Activated CD4-positive, alpha-beta T cell treated with anti-CD3 and anti-CD28 coated beads, Interleukin-2, amount 10 ng/mL, durations not matched to agents 7 days and 5 days (primary cell): ENCODE data around the gene CPNE1. TPM values are rescaled to one million over a fixed set of nuclear protein-coding genes. Genes with fewer than 3 reads are reported as not detected.

Experiments used
- CTCF ChIA-PET: fragments of 350-600 bp; sonication (Branson Sonifier 250); formaldehyde crosslinking; loops from one replicate; lab custom pipeline; 2021; ENCODE audit warnings: antibody characterized with exemption; lab: Charles Lee
- POLR2A ChIA-PET: fragments of 350-600 bp; sonication (Branson Sonifier 250); formaldehyde crosslinking; loops from one replicate; lab custom pipeline; 2021; ENCODE audit warnings: antibody characterized with exemption; lab: Charles Lee
- DNase-seq: peaks from one replicate; pipeline ENCODE4 v3.0.0-alpha.2; 2020
- H3K27ac Mint-ChIP-seq: one replicate; pipeline ENCODE4 v1.8.0; 2021; ENCODE audit warnings: mild to moderate bottlenecking, moderate library complexity, mixed read lengths
- H3K27me3 Mint-ChIP-seq: one replicate; pipeline ENCODE4 v1.8.0; 2021; ENCODE audit warnings: mixed read lengths
- H3K36me3 Mint-ChIP-seq: one replicate; pipeline ENCODE4 v1.8.0; 2021; ENCODE audit warnings: low read depth, mixed read lengths
- H3K4me1 Mint-ChIP-seq: one replicate; pipeline ENCODE4 v1.8.0; 2021; ENCODE audit warnings: mixed read lengths
- H3K4me3 Mint-ChIP-seq: one replicate; pipeline ENCODE4 v1.8.0; 2021; ENCODE audit warnings: mild to moderate bottlenecking, moderate library complexity, mixed read lengths
- H3K9me3 Mint-ChIP-seq: one replicate; pipeline ENCODE4 v1.8.0; 2021; ENCODE audit warnings: mixed read lengths
- total RNA-seq, 2 experiments: library from RNA; stranded (reverse); gene quantifications; one replicate each; pipeline ENCODE4 v1.2.3, GENCODE V29; 2021

Gene CPNE1
- total RNA-seq, 2 experiments from 2014 or later: 252 to 256 TPM

DNA sequence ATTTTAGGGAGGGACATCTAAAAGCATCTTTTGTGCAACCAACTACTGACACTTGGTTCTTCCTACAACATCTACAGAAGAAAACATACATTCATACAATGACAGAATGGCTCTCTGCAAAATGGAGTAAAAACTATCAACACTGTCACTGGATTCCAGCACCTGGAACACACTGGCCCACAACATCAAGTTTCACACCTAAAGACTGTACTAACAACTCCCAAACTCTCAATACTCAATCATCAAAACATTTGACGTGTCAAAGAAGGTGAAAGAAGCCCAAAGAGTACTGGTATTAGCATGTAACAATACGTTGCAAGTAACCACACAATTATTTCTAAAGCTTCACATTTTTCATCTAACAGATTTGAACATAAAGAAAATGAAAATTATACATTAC, 2.1 kb downstream of the CPNE1 start:
- H3K27me3 Mint-ChIP-seq: no peaks in the 10 kb centered on the region
- no peaks in the 10 kb centered on the region for H3K9me3 Mint-ChIP-seq
- ChIA-PET POLR2A (no interaction called here), CTCF (no interaction called here)
- no peak for DNase-seq
- H3K36me3 Mint-ChIP-seq: peaks cover 38% of the 10 kb centered on the region
- peak overlapping the region; percentile 99 for H3K27ac Mint-ChIP-seq
- H3K4me3 Mint-ChIP-seq: peak overlapping the region; percentile 98
- H3K4me1 Mint-ChIP-seq: peaks cover 56% of the 10 kb centered on the region

DNA sequence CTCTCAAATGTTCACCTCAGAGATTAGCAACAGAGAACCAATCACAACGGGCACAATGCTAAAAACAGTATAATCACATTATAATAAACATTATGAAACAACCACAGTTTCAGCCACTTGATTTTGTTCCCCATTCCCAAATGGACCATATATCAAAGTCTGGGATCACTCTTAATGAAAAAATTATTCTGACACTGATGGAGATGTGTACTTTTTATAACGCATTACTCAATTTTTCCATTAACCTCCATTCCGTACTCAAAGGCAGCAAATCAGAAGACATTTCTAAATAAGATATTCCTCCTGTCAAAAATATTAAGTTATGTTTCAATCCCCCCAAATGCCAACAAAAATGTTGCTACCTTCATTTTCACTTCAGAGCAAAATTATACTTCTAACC, 2.8 kb downstream of the CPNE1 start:
- H3K36me3 Mint-ChIP-seq: peaks cover 43% of the 10 kb centered on the region
- ChIA-PET CTCF (interaction anchor here (3.0 kb wide), 1 partner anchor 43 kb away, joined by 10 read pairs; no protein-coding TSS in a partner anchor), POLR2A (no interaction called here)
- no peak for DNase-seq
- H3K9me3 Mint-ChIP-seq: no peaks in the 10 kb centered on the region
- H3K27ac Mint-ChIP-seq: peak overlapping the region; percentile 99
- peaks cover 63% of the 10 kb centered on the region for H3K4me1 Mint-ChIP-seq
- no peaks in the 10 kb centered on the region for H3K27me3 Mint-ChIP-seq
- H3K4me3 Mint-ChIP-seq: peak overlapping the region; percentile 98

DNA sequence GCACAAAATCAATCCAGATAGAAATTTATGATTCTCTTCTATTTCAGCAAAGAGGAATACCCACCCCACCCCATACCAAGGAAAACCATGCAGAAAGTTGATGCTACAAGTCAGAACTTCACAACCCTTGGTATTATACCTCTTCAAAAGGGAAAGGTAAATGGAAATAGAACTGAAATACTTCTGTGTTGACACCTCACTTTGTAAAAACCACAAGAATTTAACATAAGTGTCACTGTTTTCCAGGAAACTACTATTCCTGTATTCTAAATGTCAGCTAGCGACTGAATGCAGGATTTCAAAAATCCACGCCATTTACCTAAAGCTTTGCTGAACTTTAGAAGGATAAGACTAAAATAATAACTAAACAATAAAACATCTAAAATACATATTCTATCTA, 3.6 kb downstream of the CPNE1 start:
- H3K27ac Mint-ChIP-seq: peak overlapping the region; percentile 99
- peaks cover 63% of the 10 kb centered on the region for H3K4me1 Mint-ChIP-seq
- peak overlapping the region; percentile 98 for H3K4me3 Mint-ChIP-seq
- DNase-seq: no peak
- H3K9me3 Mint-ChIP-seq: no peaks in the 10 kb centered on the region
- POLR2A ChIA-PET: interaction anchor here (0.6 to 1.4 kb wide), 2 partner anchors 81 to 415 kb away, joined by 3 to 4 read pairs; partner anchors contain the start of gene RBM39
- peaks cover 45% of the 10 kb centered on the region for H3K36me3 Mint-ChIP-seq
- CTCF ChIA-PET: interaction anchor here (0.7 to 3.0 kb wide), 3 partner anchors 14 to 42 kb away, joined by 3 to 10 read pairs (median 3); no protein-coding TSS in a partner anchor
- H3K27me3 Mint-ChIP-seq: no peaks in the 10 kb centered on the region

DNA sequence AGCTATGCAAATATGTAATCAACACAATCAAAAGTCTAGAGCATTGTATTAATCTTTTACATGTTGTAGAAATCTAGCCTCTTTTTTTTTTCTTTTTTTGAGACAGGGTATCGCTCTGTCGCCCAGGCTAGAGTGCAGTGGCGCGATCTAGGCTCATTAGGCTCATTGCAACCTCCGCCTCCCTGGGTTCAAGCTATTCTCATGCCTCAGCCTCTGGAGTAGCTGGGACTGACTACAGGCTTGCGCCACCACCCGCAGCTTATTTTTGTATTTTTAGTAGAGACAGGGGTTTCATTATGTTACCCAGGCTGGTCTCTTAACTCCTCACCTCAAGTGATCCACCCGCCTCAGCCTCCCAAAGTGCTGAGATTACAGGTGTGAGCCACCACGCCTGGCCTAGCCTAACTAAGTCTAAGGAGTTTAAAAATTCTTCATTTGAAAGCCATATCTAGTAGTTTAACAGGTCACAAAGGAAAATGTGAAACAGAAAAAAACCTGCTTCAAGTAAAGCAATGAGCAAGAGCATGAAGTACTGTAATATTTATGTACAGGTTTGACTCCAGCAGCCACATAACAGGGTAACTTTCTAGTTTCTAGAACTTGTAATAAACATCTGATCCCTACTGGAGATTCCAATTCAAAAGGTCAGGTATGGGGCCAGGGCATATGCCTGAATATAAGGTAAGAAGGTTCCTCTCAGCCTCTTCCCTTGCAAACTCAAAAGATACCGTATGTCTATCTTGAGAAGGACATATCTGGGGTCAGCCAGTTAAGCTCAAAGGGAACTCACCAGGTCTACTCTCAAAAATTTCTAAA, 4.4 kb downstream of the CPNE1 start:
- CTCF ChIA-PET: interaction anchor here (0.7 to 3.0 kb wide), 7 partner anchors 12 to 294 kb away, joined by 3 to 10 read pairs (median 3); partner anchors contain the start of gene SCAND1
- DNase-seq: no peak
- no peaks in the 10 kb centered on the region for H3K9me3 Mint-ChIP-seq
- peaks cover 45% of the 10 kb centered on the region for H3K36me3 Mint-ChIP-seq
- H3K27me3 Mint-ChIP-seq: no peaks in the 10 kb centered on the region
- peak overlapping the region; percentile 99 for H3K27ac Mint-ChIP-seq
- H3K4me3 Mint-ChIP-seq: peak overlapping the region; percentile 98
- POLR2A ChIA-PET: interaction anchor here (1.4 kb wide), 1 partner anchor 82 kb away, joined by 4 read pairs; the partner anchor contains the start of gene RBM39
- peaks cover 63% of the 10 kb centered on the region for H3K4me1 Mint-ChIP-seq

DNA sequence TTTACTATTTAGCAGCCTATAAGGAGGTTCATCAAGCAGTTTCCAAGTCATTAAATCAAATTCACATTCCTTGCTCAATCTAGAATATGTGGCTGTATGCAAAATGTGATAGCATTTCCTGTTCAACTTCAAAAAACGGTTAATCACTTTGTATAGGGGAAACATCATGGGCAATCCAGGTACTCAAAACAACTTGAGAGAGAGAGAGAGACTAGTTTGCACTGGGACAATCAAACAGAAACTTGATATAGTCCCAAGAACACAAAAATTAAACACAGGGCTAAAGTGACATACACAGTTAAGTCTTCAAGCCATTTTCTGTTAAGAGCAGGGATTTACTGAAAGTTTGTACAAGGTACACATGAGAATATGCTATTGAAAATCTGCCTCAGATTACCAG, 7.4 kb downstream of the CPNE1 start:
- CTCF ChIA-PET: interaction anchor here (0.6 to 2.0 kb wide), 3 partner anchors 9 to 51 kb away, joined by 3 to 6 read pairs (median 3); no protein-coding TSS in a partner anchor
- Mint-ChIP-seq H3K27ac (peak overlapping the region; percentile 38), H3K9me3 (no peaks in the 10 kb centered on the region), H3K4me1 (peaks cover 49% of the 10 kb centered on the region), H3K4me3 (no peak overlapping the region), H3K36me3 (peaks cover 32% of the 10 kb centered on the region), H3K27me3 (no peaks in the 10 kb centered on the region)
- POLR2A ChIA-PET: no interaction called here
- DNase-seq: no peak

DNA sequence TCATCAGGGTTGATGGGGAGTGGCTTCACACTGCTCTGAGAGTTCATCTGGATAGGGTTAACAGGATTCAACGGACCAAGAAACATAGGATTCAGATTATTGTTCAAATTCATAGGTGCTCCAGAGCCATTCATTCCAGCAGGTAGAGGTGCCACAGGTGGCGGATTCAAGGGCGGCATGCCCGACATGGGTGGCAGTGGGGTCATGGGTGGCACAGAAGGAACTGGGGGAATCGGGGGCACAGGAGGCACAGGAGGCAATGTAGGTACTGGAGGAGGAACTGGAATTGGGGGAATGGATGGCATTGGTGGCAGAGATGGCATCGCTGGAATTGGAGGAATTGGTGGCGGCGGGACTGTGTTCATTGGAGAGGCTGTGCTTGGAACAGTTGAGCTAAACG, 10.3 kb downstream of the CPNE1 start:
- Mint-ChIP-seq H3K27ac (no peak overlapping the region), H3K4me1 (peaks cover 37% of the 10 kb centered on the region), H3K36me3 (peaks cover 38% of the 10 kb centered on the region), H3K9me3 (no peaks in the 10 kb centered on the region), H3K4me3 (no peak overlapping the region), H3K27me3 (no peaks in the 10 kb centered on the region)
- DNase-seq: no peak
- CTCF ChIA-PET: interaction anchor here (1.6 to 1.7 kb wide), 2 partner anchors 9 to 24 kb away, joined by 3 to 5 read pairs; no protein-coding TSS in a partner anchor
- POLR2A ChIA-PET: no interaction called here

DNA sequence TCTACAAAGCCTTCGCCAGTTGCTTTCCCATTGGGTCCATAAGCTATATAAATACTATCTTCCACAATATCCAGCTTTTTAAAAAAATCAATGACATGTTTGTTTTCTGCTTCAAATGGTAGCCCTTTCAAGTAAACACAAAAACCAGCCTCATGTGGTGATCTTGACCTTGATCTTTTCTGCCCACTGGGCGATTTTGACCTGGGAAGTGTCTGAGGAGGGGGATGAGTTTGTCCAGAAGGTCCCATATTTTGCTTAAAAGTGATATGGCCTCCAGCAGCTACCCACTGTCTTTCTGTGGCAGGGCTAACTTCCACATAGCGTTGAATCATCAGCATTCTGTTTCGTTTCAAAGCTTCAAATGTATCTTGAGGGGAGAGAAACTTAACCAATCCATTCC, 10.8 kb downstream of the CPNE1 start:
- ChIA-PET CTCF (interaction anchor here (1.7 kb wide), 1 partner anchor 24 kb away, joined by 5 read pairs; no protein-coding TSS in a partner anchor), POLR2A (no interaction called here)
- peaks cover 38% of the 10 kb centered on the region for H3K36me3 Mint-ChIP-seq
- no peaks in the 10 kb centered on the region for H3K9me3 Mint-ChIP-seq
- DNase-seq: no peak
- no peaks in the 10 kb centered on the region for H3K27me3 Mint-ChIP-seq
- no peak overlapping the region for H3K4me3 Mint-ChIP-seq
- no peak overlapping the region for H3K27ac Mint-ChIP-seq
- peaks cover 35% of the 10 kb centered on the region for H3K4me1 Mint-ChIP-seq

DNA sequence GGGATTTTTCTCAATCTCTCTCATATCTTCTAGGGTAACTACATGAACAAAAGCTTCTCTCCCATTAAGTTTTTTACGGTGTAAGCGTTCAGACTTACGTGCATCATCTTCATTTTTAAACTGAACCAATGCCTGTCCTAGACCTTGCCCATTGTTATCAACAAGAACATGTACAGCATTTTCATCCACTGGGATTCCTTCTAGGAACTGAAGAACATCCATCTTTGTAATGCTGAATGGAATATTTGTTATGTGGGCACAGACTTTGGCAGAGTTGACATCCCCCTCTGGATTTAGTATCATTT, 11.3 kb downstream of the CPNE1 start:
- Mint-ChIP-seq H3K4me3 (no peak overlapping the region), H3K4me1 (peaks cover 36% of the 10 kb centered on the region), H3K27me3 (no peaks in the 10 kb centered on the region), H3K27ac (no peak overlapping the region), H3K36me3 (peaks cover 38% of the 10 kb centered on the region), H3K9me3 (no peaks in the 10 kb centered on the region)
- ChIA-PET CTCF (interaction anchor here (1.7 kb wide), 1 partner anchor 23 kb away, joined by 5 read pairs; no protein-coding TSS in a partner anchor), POLR2A (no interaction called here)
- DNase-seq: no peak

DNA sequence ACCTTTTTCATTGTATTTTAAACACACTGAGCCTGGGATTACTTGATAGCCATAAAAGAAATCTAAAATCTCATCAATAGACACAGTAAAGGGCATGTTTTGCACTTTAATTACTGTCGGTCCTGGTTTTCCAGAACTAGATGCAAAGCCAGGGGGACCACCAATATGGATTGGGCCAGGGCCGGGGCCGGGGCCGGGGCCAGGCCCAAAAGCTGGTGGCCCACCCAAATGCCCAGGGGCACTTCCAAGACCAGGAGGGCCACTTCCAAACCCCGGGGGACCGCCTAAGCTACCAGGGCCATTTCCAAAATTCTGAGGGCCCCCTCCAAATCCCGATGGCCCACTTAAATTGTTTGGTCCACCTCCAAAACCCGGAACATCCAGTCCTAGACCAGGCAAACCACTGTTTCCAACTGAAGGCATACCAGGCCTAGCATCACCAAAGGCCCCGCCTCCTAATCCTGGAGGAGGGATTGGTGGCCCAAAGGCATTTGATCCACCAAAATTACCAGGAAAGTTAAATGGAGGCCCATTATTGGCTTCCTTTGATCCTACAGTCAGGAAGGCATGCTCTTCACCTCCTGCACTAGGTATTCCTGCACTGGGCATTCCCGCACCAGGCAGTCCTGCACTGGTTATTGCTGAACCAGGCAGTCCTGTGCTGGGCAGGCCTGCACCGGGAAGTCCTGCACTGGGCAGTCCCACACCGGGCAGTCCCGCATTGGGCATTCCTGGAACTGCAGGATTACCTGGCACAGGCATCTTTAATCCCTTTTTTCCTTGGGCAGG, 11.9 kb downstream of the CPNE1 start:
- Mint-ChIP-seq H3K27me3 (no peaks in the 10 kb centered on the region), H3K4me3 (no peak overlapping the region), H3K27ac (no peak overlapping the region), H3K9me3 (no peaks in the 10 kb centered on the region), H3K36me3 (peaks cover 38% of the 10 kb centered on the region), H3K4me1 (peaks cover 32% of the 10 kb centered on the region)
- no peak for DNase-seq
- POLR2A ChIA-PET: no interaction called here
- CTCF ChIA-PET: interaction anchor here (1.7 kb wide), 1 partner anchor 22 kb away, joined by 5 read pairs; no protein-coding TSS in a partner anchor

DNA sequence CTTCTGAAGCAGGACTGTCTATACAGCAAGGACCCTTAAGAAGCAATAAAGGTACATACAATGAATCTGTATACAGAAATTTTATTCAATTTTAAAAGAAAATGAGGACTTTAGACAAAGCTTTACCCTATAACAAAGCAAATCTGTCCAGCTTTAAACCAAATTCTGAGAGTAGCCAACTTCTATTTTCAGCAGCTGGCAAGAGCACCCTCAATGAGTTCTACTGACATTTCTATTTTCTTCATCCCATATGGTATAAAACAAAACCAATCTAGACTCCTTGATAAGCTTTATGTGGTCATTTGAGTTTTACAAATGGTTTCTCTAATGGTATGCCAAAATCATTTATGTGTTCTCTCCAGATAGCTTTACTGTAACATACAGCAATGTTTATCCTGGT, 12.7 kb downstream of the CPNE1 start:
- ChIA-PET CTCF (interaction anchor here (0.8 kb wide), 1 partner anchor 16 kb away, joined by 3 read pairs; no protein-coding TSS in a partner anchor), POLR2A (no interaction called here)
- peaks cover 37% of the 10 kb centered on the region for H3K36me3 Mint-ChIP-seq
- no peak overlapping the region for H3K4me3 Mint-ChIP-seq
- H3K9me3 Mint-ChIP-seq: no peaks in the 10 kb centered on the region
- H3K27me3 Mint-ChIP-seq: no peaks in the 10 kb centered on the region
- H3K27ac Mint-ChIP-seq: no peak overlapping the region
- DNase-seq: no peak
- peaks cover 30% of the 10 kb centered on the region for H3K4me1 Mint-ChIP-seq

DNA sequence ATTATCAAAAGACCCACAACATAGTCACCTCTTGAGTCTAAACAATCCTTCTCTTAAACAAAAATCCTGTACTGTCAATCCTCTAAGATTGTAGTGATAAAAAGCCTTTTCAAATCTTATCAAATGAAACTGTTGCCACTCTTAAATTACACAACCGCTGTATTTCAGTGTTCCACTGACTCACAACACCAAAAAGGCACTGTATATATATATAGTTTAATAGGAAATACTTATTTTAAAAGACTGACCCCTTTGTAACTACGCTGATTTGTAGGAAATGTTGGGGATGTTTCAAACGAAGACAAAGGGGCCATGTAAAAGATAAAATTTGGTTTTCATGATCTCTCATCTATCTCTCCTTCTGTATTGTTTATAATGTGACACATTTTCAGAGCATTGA, 14.1 kb downstream of the CPNE1 start:
- Mint-ChIP-seq H3K4me3 (no peak overlapping the region), H3K27ac (no peak overlapping the region), H3K27me3 (no peaks in the 10 kb centered on the region), H3K9me3 (no peaks in the 10 kb centered on the region), H3K36me3 (peaks cover 38% of the 10 kb centered on the region), H3K4me1 (peaks cover 36% of the 10 kb centered on the region)
- ChIA-PET POLR2A (no interaction called here), CTCF (no interaction called here)
- no peak for DNase-seq

DNA sequence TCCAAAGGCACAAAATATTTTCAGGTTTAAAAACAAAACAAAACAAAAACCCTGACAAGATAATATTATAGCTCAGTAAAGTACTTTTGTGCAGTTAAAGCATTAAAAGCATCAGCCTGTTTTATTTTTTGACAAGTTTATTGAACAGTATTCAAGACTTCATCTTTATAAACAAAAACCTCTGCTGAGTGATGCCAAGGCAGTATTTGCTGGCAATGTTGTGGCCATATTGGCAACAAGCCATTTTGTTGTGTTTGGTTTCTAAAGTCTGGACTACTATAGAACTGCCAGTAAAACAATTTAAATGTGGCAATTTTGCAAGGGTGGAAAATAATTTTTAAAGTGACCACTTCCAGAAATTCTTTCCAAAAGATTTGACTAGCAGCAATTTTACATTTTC, 15.9 kb downstream of the CPNE1 start:
- POLR2A ChIA-PET: no interaction called here
- Mint-ChIP-seq H3K27me3 (no peaks in the 10 kb centered on the region), H3K36me3 (peaks cover 47% of the 10 kb centered on the region), H3K4me3 (no peak overlapping the region), H3K27ac (no peak overlapping the region), H3K4me1 (peaks cover 44% of the 10 kb centered on the region), H3K9me3 (no peaks in the 10 kb centered on the region)
- CTCF ChIA-PET: interaction anchor here (0.9 to 1.0 kb wide), 2 partner anchors 9 to 11 kb away, joined by 4 to 6 read pairs; no protein-coding TSS in a partner anchor
- DNase-seq: no peak
